HUES64 (cell line): ENCODE results near the gene OR2AE1. TPM values are rescaled to one million over a fixed set of nuclear protein-coding genes. Genes with fewer than 3 reads are reported as not detected.
A peak's percentile ranks its signal among the peaks of the same experiment; 100 is the strongest.

Experiments
- H3K27ac ChIP-seq: 2 replicates; pipeline ENCODE4 v1.7.0; 2013; ENCODE audit warnings: low read depth, low read length, inconsistent platforms
- H3K27me3 ChIP-seq: 2 replicates; pipeline ENCODE4 v1.6.1; 2013; ENCODE audit warnings: mild to moderate bottlenecking, low read length; ENCODE audit not compliant: insufficient read depth
- H3K36me3 ChIP-seq: 2 replicates; pipeline ENCODE4 v1.6.1; 2013; ENCODE audit warnings: mild to moderate bottlenecking, low read length; ENCODE audit not compliant: insufficient read depth
- H3K4me1 ChIP-seq: 2 replicates; pipeline ENCODE4 v1.6.1; 2013; ENCODE audit warnings: mild to moderate bottlenecking, low read length, moderate library complexity; ENCODE audit not compliant: insufficient read depth
- H3K4me3 ChIP-seq: 2 replicates; pipeline ENCODE4 v1.5.1; 2013; ENCODE audit warnings: mild to moderate bottlenecking, low read length, moderate library complexity
- H3K9ac ChIP-seq: 2 replicates; pipeline ENCODE4 v1.6.1; 2013; ENCODE audit warnings: mild to moderate bottlenecking, low read depth, low read length
- H3K9me3 ChIP-seq: 2 replicates; pipeline ENCODE4 v1.6.1; 2013; ENCODE audit warnings: low read depth, low read length; ENCODE audit not compliant: insufficient read depth
- WGBS: fragments of 150-250, 120-280 bp; methylation state at CpG from one replicate; pipeline ENCODE4 v1.1.7; 2013; ENCODE audit warnings: missing lambda C conversion rate; 5-methylcytosine and 5-hydroxymethylcytosine counted together
- polyA plus RNA-seq, 2 experiments: library from polyadenylated mRNA; stranded (reverse); fragments of 50-300 nt; gene quantifications; one replicate each; pipeline ENCODE4 v1.2.3, GENCODE V29; 2013

The OR2AE1 gene
- not detected for polyA plus RNA-seq (2013, experiment 1 of 2)
- not detected for polyA plus RNA-seq (2013, experiment 2 of 2)

- no peaks in the 10 kb centered on the region for H3K9me3 ChIP-seq
- H3K27me3 ChIP-seq = no peaks in the 10 kb centered on the region
- H3K9ac ChIP-seq = no peak within 1 kb of the TSS
- H3K4me1 ChIP-seq = no peaks in the 10 kb centered on the region
- no peak within 1 kb of the TSS for H3K4me3 ChIP-seq
- H3K27ac ChIP-seq = no peak within 1 kb of the TSS
- WGBS = 88% methylated on average over 2 of the region's 3 CpGs
- no peaks in the 10 kb centered on the region for H3K36me3 ChIP-seq
Measured at GRCh38 chr7:99876933-99877332, at the start of gene OR2AE1. TSS of gene OR2AE1 (minus strand) at chr7:99877033. CDS start at chr7:99877033, 0 bp downstream.

- Histone ChIP-seq H3K9ac (no peak overlapping the region), H3K27me3 (peaks cover 28% of the 10 kb centered on the region; the same call in 1 of the 2 replicates), H3K27ac (no peak overlapping the region), H3K4me1 (peaks cover 5% of the 10 kb centered on the region; the same call in 1 of the 2 replicates), H3K36me3 (peaks cover 4% of the 10 kb centered on the region; the same call in 1 of the 2 replicates), H3K9me3 (peaks cover 4% of the 10 kb centered on the region; the same call in 1 of the 2 replicates), H3K4me3 (no peak overlapping the region)
Measured at GRCh38 chr7:99926321-99926720, 49.5 kb upstream of the OR2AE1 start.

- H3K4me1 ChIP-seq = no peaks in the 10 kb centered on the region
- 96% methylated on average over 3 of the region's 3 CpGs for WGBS
- no peak overlapping the region for H3K4me3 ChIP-seq
- H3K27ac ChIP-seq = no peak overlapping the region
- H3K36me3 ChIP-seq = peaks cover 6% of the 10 kb centered on the region; the same call in 1 of the 2 replicates
- peaks cover 18% of the 10 kb centered on the region; the same call in 1 of the 2 replicates for H3K9me3 ChIP-seq
- H3K27me3 ChIP-seq = peaks cover 22% of the 10 kb centered on the region; the same call in 1 of the 2 replicates
- H3K9ac ChIP-seq = no peak overlapping the region
Measured at GRCh38 chr7:99923200-99923599, 46.4 kb upstream of the OR2AE1 start.

- no peak overlapping the region for H3K9ac ChIP-seq
- peaks cover 18% of the 10 kb centered on the region; the same call in 1 of the 2 replicates for H3K9me3 ChIP-seq
- H3K4me3 ChIP-seq = peak overlapping the region; percentile 91
- peaks cover 21% of the 10 kb centered on the region for H3K36me3 ChIP-seq
- no peak overlapping the region for H3K27ac ChIP-seq
- H3K27me3 ChIP-seq = peaks cover 5% of the 10 kb centered on the region; the same call in 1 of the 2 replicates
- H3K4me1 ChIP-seq = no peaks in the 10 kb centered on the region
- 98% methylated on average over 3 of the region's 3 CpGs for WGBS
Measured at GRCh38 chr7:99920149-99920548, 43.3 kb upstream of the OR2AE1 start.

GRCh38 chr7:99919814-99920112 is 42.9 kb upstream of the OR2AE1 start:
- H3K4me3 ChIP-seq = peak overlapping the region; percentile 91
- H3K27ac ChIP-seq = peak overlapping the region; percentile 77
- peaks cover 3% of the 10 kb centered on the region; the same call in 1 of the 2 replicates for H3K27me3 ChIP-seq
- H3K36me3 ChIP-seq = peaks cover 21% of the 10 kb centered on the region
- peaks cover 18% of the 10 kb centered on the region; the same call in 1 of the 2 replicates for H3K9me3 ChIP-seq
- 57% methylated on average over 4 of the region's 4 CpGs for WGBS
- peak overlapping the region; percentile 86; the same call in 1 of the 2 replicates for H3K9ac ChIP-seq
- no peaks in the 10 kb centered on the region for H3K4me1 ChIP-seq

- Histone ChIP-seq H3K9me3 (peaks cover 18% of the 10 kb centered on the region; the same call in 1 of the 2 replicates), H3K4me3 (peak within 1 kb of the TSS; percentile 91), H3K9ac (peak within 1 kb of the TSS; percentile 86), H3K27ac (peak within 1 kb of the TSS; percentile 77), H3K27me3 (no peaks in the 10 kb centered on the region), H3K36me3 (peaks cover 21% of the 10 kb centered on the region), H3K4me1 (no peaks in the 10 kb centered on the region)
- WGBS = 2% methylated on average over 81 of the region's 81 CpGs
Measured at GRCh38 chr7:99918959-99919813, 42.4 kb upstream of the OR2AE1 start, which contains the start of gene TRIM4. TSS of gene TRIM4 (minus strand) at chr7:99919530. CDS start at chr7:99919401, 129 bp downstream.

- WGBS = 95% methylated on average over 2 of the region's 2 CpGs
- H3K9me3 ChIP-seq = no peaks in the 10 kb centered on the region
- H3K27me3 ChIP-seq = no peaks in the 10 kb centered on the region
- H3K27ac ChIP-seq = no peak overlapping the region
- no peak overlapping the region for H3K9ac ChIP-seq
- H3K36me3 ChIP-seq = peaks cover 51% of the 10 kb centered on the region
- H3K4me3 ChIP-seq = no peak overlapping the region
- H3K4me1 ChIP-seq = no peaks in the 10 kb centered on the region
Measured at GRCh38 chr7:99910976-99911375, 34.1 kb upstream of the OR2AE1 start.

- WGBS = 95% methylated on average over 10 of the region's 10 CpGs
- H3K27me3 ChIP-seq = no peaks in the 10 kb centered on the region
- peaks cover 67% of the 10 kb centered on the region for H3K36me3 ChIP-seq
- H3K27ac ChIP-seq = no peak overlapping the region
- no peak overlapping the region for H3K9ac ChIP-seq
- no peaks in the 10 kb centered on the region for H3K9me3 ChIP-seq
- H3K4me1 ChIP-seq = no peaks in the 10 kb centered on the region
- no peak overlapping the region for H3K4me3 ChIP-seq
Measured at GRCh38 chr7:99901581-99901980, 24.7 kb upstream of the OR2AE1 start.

GRCh38 chr7:99899830-99900519 is 23.1 kb upstream of the OR2AE1 start:
- WGBS = 94% methylated on average over 5 of the region's 6 CpGs
- peaks cover 52% of the 10 kb centered on the region for H3K36me3 ChIP-seq
- H3K4me1 ChIP-seq = no peaks in the 10 kb centered on the region
- no peak overlapping the region for H3K27ac ChIP-seq
- H3K4me3 ChIP-seq = no peak overlapping the region
- no peaks in the 10 kb centered on the region for H3K9me3 ChIP-seq
- no peak overlapping the region for H3K9ac ChIP-seq
- H3K27me3 ChIP-seq = no peaks in the 10 kb centered on the region

- Histone ChIP-seq H3K27ac (no peak overlapping the region), H3K9me3 (no peaks in the 10 kb centered on the region), H3K36me3 (peaks cover 42% of the 10 kb centered on the region), H3K9ac (no peak overlapping the region), H3K4me1 (no peaks in the 10 kb centered on the region), H3K4me3 (no peak overlapping the region), H3K27me3 (no peaks in the 10 kb centered on the region)
- 97% methylated on average over 3 of the region's 3 CpGs for WGBS
Measured at GRCh38 chr7:99898836-99899235, 22.0 kb upstream of the OR2AE1 start.

- Histone ChIP-seq H3K9ac (no peak overlapping the region), H3K27ac (no peak overlapping the region), H3K4me3 (no peak overlapping the region), H3K36me3 (peaks cover 33% of the 10 kb centered on the region), H3K9me3 (no peaks in the 10 kb centered on the region), H3K27me3 (no peaks in the 10 kb centered on the region), H3K4me1 (no peaks in the 10 kb centered on the region)
- 89% methylated on average over 2 of the region's 2 CpGs for WGBS
Measured at GRCh38 chr7:99898023-99898357, 21.2 kb upstream of the OR2AE1 start.
